SKM-1 (cell line): ENCODE results near the gene IL27RA.
"Not testable (repeated sequence)": the region's sequence is repeated elsewhere in the genome, so short reads cannot be mapped to it uniquely, and the experiment has no call there.

Source experiments
- DNase-seq: peaks from one replicate; lab custom pipeline; 2025; ENCODE audit not compliant: unreplicated experiment; lab: John Stamatoyannopoulos, UW

Gene IL27RA

DNA sequence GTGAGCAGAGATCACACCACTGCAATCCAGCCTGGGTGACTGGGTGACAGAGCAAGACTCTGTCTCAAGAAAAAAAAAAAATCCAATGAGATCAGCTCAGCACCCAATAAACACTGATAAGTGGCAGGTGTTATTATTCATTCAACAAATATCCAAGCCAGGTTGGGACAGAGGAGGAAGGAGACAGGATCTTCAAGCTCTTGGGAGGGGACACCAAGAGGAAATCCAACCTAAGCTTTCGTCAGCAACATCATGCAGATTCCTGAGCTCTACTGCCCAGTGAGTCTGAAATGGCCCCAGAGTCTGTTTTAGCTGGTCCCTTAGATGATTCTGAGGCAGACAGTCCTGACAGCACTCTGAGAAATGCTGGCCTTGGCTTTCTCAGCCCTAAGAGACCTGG lies 33.1 kb upstream of the IL27RA start:
- DNase-seq, result no peak

DNA sequence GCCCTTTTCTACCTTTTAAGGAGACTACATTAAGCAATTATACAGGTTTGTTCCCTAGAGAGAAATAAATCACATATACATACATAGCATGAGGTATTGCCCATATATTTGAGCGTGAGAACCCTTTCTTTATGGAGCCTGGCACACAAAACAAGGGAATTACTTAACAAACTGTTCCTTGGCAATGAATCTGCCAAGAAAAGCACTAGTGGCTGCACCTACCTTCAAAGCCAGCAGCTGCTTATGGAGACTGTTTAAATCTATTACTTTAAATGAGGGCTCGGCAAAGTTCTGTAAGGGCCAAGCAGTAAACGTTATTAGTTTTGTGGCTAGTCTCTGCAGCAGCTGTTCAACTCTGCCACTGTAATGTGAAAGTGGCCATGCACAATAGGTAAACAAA lies 32.5 kb upstream of the IL27RA start:
- no peak for DNase-seq

DNA sequence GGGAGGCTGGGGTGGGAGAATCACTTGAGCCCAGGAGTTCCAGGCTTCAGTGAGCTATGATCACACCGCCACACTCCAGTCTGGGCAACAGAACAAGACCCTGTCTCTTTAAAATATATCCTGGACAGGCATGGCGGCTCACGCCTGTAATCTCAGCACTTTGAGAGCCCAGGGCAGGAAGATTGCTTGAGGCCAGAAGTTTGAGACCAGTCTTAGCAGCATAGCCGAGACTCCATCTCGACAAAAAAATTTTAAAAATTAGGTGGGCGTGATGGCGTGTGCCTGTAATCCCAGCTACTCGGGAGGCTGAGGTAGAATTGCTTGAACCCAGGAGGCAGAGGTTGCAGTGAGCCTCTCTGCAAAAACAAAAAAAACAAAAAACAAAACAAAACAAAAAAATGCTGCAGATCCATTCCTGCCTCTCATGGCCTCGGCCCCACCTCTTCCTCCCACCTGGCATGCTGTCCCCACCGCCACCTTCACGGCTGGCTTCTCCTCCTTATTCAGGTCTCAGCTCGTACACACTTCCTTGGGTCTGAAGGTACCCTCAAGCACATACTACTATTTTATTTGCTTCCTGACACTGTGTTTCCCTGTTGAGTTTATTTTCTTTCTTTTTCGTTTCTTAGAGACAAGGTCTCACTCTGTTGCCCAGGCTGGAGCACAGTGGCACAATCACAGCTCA lies 30.7 kb upstream of the IL27RA start:
- DNase-seq, result no peak

DNA sequence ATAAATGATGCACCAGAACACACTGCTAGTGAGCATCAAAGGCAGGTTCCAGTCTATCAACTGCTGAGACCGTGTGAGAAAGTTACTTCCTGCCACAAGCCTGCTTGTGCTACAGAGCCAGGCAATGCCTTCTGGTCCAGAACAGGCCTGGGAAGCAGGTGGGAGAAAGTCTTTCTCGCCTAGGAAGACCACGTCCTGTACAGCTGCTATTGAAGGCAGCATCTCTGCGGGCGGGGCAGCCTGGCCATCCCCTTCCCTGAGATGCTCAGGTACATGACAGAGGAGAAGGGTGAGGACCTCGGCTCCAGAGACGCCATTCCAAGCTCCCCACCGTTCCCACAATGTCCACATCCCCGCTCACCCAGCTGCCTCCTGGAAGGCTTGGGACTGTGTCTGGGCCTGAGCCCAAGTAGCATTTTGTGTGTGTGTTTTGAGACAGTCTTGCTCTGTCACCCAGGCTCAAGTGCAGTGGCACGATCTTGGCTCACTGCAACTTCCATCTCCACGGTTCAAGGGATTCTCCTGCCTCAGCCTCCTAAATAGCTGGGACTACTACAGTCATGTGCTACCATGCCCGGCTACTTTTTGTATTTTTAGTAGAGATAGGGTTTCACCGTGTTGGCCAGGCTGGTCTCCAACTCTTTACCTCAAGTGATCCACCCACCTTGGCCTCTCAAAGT lies 28.9 kb upstream of the IL27RA start:
- DNase-seq, result no peak

DNA sequence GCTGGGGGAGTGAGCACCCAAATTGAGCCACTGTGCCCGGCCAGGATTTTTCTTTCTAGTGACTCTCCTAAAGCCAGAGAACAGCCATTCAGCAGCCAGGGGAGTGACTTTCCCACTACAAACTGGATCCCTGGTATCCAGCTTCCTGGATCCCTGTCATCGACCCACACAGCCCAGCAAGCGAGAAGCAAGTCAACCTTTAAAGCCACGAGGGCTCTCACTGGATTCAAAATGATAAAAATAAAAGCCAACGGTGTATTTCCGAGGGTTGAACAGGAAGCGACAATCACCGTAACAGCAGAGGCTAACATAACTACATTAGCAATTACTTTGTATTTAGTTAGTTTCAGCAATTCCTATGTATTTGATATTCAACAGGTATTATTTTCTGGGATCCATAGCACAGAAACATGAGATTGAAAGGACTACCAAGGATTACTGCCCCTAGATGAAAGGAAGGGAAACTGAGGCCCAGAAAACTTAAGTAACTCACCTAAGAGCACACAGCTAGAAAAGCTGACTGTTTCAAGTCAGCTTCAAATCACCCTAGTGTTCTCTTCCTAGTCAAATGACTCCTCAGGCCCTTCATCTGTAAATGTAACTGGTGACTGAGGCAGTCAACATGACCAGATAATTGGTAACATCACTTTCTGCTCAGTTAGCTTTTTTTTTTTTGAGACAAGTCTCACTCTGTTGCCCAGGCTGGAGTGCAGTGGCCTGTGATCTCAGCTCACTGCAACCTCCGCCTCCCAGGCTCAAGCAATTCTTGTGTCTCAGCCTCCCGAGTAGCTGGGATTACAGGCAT lies 28.1 kb upstream of the IL27RA start:
- DNase-seq, result no peak

DNA sequence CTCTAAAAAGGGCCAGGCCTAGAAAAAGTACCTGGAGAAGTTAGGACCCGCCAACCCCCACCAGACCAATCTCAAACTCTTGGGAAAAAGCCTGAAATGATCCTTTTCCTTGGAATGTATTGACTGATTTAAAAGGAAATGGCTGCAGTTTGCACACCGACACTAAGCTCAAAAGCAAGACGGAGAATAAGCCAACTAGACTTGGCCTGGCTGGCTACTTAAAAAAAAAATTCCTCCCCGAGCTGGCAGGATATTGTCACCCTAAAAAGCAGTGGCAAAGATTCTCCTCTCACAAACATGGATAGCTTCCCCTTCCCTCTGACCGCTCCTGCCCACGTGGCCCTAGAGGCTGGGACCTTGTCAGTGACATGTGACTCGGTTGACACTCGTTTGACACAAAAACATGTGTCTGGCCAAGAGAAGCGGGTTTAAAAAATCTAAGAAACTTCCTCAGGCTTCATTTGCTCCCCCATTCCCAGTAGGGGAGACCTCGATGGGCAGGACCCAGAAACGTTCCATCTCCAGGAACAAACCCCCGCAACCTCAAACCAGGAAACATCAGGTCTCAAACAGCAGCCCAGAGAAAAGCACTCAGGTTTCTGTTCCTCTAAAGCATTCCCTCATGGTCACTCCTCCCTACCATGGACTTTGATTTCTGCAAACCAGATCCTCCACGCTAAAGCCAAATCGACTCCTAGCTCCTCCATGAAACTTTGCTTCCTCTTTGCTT lies 26.8 kb upstream of the IL27RA start:
- no peak for DNase-seq

DNA sequence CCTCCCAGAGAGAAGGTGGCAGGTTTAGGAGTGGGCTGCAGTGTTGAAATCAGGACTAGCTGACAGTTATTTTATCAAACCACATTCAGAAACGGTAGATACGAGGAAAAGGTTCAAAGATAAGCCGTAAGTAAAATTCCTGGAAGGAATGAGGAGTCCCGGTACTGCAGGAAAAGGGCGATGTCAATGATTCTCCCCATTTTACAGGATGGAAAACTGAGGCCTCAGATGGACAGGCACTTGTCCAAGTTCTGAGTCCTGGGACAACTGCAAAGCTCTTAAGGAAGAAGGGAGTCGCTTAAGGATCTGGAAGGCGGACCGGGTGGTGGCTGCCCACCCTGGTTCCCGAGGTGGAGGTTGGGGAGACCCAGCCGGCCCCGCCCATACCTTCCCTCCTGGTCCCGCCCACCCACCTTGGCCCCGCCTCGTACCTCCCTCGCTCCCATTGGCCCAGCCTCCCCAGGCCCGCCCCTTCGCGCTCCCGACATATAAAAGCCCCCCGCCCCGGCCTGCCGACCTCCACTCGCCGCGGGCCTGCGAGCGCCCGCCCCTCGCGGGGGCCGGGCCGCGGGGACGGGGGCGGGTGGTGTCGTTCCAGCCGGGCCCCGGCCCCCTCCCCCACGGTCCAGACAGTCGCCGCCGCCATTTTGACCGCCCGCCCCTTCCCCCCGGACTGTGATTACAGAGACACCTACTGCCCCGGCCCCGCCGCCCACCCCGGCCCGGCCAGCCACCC lies 26.0 kb upstream of the IL27RA start:
- DNase-seq, result peak; percentile 55

DNA sequence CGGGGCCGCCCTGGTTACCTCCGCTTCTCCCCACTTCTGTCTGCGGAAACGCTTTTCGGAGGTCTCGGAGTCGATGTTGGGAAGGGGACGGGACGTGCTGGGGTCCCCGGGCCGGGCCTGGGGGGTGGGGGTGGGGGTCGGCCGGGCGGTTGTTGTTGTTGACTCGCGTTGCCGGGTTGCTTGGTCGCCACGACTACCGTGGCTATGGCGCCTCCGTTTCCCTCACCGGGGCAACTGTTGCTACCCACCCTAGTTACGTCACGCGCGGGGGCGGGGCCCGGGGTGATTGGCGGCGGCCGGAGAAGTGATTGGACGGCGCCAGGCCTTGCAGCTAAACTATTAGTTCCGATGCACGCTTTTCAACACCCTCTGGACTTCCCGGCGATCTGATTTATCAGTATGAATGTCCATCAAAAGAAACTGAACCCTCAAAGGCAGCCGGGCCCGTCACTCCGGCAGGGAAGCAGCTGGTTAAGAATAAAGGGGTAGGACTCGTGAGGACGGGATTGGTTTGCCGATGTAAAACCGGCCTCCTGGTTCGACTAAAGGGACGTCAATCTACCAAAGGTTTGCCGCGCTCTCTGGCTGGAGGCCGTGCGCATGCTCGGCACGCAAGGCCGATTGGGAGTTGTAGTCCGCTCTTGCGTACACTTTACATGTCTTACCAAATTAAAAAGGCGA lies 25.3 kb upstream of the IL27RA start, which contains the start of gene RFX1:
Gene RFX1 (minus strand): TSS at position 236 of the 681 bp plus-strand sequence. CDS start 12,477 bp downstream, outside the sequence.
- peak; percentile 99 for DNase-seq

DNA sequence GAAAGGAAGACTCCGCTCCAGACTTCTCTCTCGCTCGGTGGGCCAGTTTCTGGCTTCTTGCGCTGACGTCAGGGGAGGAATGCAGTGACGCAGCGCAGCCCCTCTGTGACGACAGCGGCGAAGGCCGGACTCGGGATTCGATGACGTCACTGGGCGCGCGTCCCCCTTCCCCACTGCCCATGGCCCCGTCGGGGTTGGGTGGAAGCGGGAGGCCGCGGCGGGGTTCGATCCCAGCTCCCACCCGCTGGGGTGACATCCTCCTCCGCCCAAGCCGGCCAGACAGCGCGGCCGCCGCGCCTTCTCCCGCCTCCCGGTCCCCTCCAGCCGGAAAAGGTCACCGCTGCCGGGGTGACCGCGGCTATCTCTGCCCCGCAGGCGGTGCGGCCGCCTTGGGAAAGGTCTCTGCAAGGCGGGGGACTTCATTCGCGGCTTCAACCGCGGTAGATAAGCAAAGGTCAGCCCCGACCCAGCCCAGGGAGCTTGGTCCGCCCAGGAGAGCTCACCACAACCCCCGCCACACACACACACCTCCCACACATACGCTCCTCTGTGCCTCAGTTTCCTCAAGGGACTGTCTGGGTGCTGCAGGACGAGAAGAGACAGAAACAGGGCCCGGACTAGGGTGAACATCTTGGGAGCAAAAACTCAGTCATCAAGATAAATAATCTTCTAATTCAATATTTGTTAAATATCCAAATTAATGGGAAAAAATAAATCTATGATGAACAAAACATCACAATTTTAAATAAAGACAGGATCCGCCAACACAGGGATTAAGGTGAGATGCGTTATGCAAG lies 24.6 kb upstream of the IL27RA start:
- no peak for DNase-seq

DNA sequence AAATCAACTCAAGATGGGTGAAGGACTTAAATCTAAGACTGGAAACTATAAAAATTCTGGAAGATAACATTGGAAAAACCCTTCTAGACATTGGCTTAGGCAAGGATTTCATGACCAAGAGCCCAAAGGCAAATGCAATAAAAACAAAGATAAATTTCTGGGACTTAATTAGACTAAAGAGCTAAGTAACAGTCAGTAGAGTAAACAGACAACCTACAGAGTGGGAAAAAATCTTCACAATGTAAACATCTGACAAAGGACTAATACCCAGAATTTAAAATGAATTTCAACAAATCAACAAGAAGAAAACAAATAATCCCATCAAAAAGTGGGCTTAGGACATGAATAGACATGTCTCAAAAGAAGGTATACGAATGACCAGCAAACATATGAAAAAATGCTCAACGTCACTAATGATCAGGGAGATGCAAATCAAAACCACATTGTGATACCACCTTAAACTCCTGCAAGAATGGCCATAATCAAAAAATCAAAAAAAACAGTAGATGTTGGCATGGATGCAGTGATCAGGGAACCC lies 19.1 kb upstream of the IL27RA start:
- DNase-seq, result no peak

DNA sequence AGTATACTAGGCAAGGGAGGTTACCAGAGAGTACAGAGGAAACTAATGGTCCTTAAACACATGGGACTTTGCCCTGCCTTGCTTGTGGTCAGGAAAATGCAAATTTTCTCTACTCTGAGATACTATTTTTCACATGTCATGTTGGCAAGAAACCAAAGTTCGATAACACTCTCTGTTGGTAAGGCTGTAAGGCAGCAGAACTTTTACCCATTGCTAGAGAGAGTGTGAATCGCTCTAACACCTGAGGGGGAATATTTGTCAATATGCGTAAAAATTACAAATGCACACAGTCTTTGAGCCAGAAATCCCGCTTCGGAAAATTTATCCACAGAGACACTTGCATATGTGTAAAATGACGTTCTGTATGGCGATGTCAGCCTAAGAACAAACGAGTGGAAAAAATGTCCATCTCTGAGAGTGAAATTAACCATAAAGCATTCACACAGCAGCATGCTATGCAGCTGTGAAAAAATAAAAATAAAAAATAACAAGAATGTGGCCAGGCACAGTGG lies 16.0 kb upstream of the IL27RA start:
- DNase-seq, result no peak

DNA sequence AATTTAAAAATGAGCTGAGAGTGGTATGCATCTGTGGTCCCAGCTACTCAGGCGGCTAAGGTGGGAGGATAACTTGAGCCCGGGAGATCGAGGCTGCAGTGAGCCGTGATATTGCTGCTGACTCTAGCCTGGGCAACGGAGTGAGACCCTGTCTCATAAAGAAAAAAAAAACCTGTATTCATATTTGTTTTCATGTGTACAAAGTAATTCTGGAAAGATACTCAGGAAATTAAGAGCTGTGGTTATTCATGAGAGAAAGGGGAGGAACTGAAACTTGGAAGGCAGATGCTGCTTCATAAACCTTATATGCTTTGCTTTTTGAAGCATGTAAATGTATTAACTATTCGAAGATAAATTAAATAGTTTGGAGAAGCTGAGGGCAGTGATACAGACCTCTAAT lies 12.5 kb upstream of the IL27RA start:
- no peak for DNase-seq

DNA sequence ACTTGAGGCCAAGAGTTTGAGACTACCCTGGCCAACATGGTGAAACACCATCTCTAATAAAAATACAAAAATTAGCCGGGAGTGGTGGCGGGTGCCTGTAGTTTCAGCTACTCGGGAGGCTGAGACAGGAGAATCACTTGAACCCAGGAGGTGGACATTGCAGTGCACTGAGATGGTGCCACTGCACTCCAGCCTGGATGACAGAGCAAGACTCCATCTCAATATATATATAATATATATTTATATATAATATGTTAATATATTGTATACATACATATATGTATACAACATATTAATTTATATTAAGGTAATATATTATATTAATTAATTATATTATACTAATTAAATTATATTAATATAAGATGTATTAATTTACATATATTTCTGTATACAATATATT lies 11.8 kb upstream of the IL27RA start:
- not testable (repeated sequence) for DNase-seq

DNA sequence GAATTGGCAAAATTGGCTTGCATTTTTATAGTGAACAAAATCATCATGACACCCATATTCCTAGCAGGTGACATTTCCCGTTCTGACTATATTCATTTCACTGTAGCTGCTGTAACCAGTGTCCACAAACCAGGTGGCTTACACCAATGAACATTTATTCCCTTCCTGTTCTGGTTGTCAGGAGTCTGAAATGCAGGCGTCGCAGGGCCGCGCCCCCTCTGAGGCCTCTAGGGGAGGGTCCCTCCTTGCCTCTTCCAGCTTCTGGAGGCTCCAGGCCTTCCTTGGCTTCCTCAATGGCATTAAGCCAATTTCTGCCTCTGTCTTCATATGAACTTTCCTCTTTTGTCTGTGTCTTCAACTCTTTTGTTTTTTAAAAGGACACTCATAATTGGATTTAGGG lies 10.1 kb upstream of the IL27RA start:
- no peak for DNase-seq

DNA sequence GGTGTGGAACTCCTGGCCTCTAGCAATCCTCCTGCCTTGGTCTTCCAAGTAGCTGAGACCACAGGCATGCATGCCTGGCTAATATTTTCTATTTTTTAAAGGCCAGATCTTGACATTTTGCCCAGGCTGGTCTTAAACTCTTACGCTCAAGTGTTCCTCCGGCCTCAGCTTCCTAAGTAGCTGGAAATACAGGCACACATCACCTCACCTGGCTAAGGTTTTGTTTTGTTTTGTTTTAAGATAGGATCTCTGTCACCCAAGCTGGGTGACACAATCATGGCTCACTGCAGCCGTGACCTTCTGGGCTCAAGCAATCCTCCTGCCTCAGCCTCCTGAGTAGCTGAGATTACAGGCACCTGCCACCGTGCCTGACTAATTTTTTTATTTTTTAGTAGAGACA lies 9.1 kb upstream of the IL27RA start:
- DNase-seq, result no peak

DNA sequence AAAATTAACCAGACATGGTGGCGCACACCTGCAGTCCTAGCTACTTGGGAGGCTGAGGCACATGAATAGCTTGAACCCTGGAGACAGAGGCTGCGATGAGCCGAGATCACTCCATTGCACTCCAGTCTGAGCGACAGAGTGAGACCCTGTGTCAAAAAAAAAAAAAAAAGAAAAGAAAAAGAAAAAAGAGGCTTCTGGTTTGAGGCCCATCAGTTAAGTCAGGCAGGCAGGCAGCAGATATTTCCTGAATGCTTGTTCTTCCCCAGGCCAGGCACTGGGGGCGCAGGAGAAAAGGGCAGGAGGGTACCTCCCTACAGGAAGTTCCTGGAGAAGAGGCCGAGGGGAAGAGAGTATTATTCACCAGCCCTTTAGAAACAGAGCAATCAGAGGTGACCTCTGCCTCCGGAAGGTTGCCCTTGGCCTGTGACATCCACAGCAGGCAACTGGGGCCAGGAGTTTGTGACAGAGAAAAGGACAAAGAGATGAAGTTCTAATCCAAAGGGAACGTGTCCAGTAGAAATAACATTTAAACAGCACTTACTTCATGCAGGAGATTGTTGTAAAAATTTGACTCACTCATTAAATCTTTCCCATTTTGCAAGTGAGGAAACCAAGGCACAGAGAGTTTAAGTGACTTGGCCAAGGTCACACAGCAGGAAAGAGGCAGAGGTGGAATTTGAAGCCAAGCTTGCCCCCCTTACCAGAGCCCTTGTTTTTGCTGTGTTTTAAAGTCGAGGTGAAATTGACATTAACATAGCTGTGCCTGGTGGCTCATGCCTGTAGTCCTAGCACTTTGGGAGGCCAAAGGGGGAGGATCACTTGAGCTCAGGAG lies 7.9 kb upstream of the IL27RA start:
- DNase-seq, result peak; percentile 89

DNA sequence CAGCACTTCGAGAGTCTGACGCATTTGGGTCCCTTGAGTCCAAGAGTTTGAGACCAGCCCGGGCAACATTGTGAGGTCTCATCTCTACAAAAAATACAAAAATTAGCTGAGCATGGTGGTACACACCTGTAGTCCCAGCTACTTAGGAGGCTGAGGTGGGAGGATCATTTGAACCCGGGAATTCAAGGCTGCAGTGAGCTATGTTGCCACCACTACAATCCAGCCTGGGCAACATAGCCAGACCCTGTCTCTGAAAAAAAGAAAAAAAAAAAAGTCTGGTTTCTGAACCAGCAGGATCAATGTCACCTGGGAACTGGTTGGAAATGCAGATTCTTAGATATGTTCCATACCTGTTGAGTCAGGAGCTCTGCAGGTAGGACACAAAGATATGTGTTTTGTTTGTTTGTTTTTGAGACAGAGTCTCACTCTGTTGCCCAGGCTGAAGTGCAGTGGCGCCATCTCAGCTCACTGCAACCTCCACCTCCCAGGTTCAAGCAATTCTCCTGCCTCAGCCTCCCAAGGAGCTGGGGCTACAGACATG lies 4.8 kb upstream of the IL27RA start:
- DNase-seq, result not testable (repeated sequence)
